Heart right ventricle (tissue), 16 donors: ENCODE data around the gene IQUB. TPM values are rescaled to one million over a fixed set of nuclear protein-coding genes. Genes with fewer than 3 reads are reported as not detected.

Experiments
- ATAC-seq, 8 donors: fragments of 200-7000 bp; cut with Tn5 transposase; one replicate each; pipeline ENCODE4 v1.9.1; 2020; ENCODE audit warnings: mild to moderate bottlenecking in 8 of 8, moderate library complexity in 8 of 8, moderate number of reproducible peaks in 1 of 8
- DNase-seq, 2 donors: peaks; one replicate each; pipeline ENCODE4 v3.0.0-alpha.2; 2020
- H3K27ac ChIP-seq, 10 donors: fragments of 200-600 bp; sonication (generic) in 2 of 10; one replicate each; pipeline versions ENCODE4 v1.5.0 to v1.8.0; 2020 to 2022; ENCODE audit warnings: mild to moderate bottlenecking in 3 of 10
- H3K27me3 ChIP-seq, 7 donors: fragments of 200-600 bp; one replicate each; pipeline ENCODE4 v1.8.0; 2021 to 2022; ENCODE audit warnings: mild to moderate bottlenecking in 2 of 7
- H3K36me3 ChIP-seq, 9 donors: fragments of 200-600 bp; sonication (generic) in 1 of 9; one replicate each; pipeline versions ENCODE4 v1.5.0 to v1.8.0; 2020 to 2022; ENCODE audit warnings: mild to moderate bottlenecking in 2 of 9
- H3K4me1 ChIP-seq, 9 donors: fragments of 200-600 bp; sonication (generic) in 1 of 9; one replicate each; pipeline versions ENCODE4 v1.5.0 to v1.8.0; 2020 to 2022; ENCODE audit warnings: mild to moderate bottlenecking in 4 of 9
- H3K4me3 ChIP-seq, 10 donors: fragments of 200-600 bp; sonication (generic) in 2 of 10; one replicate each; pipeline versions ENCODE4 v1.5.0 to v1.8.0; 2020 to 2022; ENCODE audit warnings: mild to moderate bottlenecking in 7 of 10, moderate library complexity in 2 of 10
- H3K9me3 ChIP-seq, 11 donors: fragments of 200-600 bp in 10 of 11; sonication (generic) in 2 of 11; one replicate each; pipeline versions ENCODE4 v1.5.0 to v1.8.0; 2013 to 2022; ENCODE audit warnings: mild to moderate bottlenecking in 2 of 11, control low read depth in 1 of 11, moderate library complexity in 1 of 11
- CTCF ChIP-seq, 9 donors: fragments of 200-600 bp; sonication (generic) in 2 of 9; IDR thresholded peaks; one replicate each; pipeline versions ENCODE4 v1.5.0 to v1.8.0; 2021 to 2022; ENCODE audit warnings: antibody characterized with exemption in 9 of 9, mild to moderate bottlenecking in 5 of 9, moderate library complexity in 1 of 9
- WGBS, 2 donors: extraction: QIAGEN DNeasy Blood & Tissue Kit; methylation state at CpG; one replicate each; pipeline ENCODE4 v1.1.7; 2013; ENCODE audit warnings: inconsistent platforms in 1 of 2; 5-methylcytosine and 5-hydroxymethylcytosine counted together
- intact Hi-C, 10 donors: fragments of 100-400 bp; cut with DNase I; formaldehyde crosslinking; loops; one replicate each; pipeline versions ENCODE4 v1.11.1 to v1.14.2; 2022
- polyA plus RNA-seq, 2 donors: library from polyadenylated mRNA; stranded (reverse); fragments of 200-250 nt; gene quantifications; one replicate each; pipeline ENCODE4 v1.2.3, GENCODE V29; 2013
- total RNA-seq, 10 donors: library from RNA; stranded (reverse); fragmentation: NEBNext Ultra II Directional in 3 of 10; extraction: Animal tissue kit (Norgen Biotek cat#: 25700) in 3 of 10; gene quantifications; one replicate each; pipeline versions ENCODE4 v1.2.1 to v1.2.4, GENCODE V29; 2021 to 2023
- donor health status: Arrhythmogenic right ventricular cardiomyopathy.
- donor health status: ischemic (EF 13 %, LVEDD 7.1; RV severe dilation, severe dysfunction).
- donor health status: healthy with polysubstance abuse.
- donor health status: DM: no; HTN: yes; CAD: no.
- donor health status: DM: no; HTN: no; CAD: no.
- donor health status: ischemic (EF 25% LVEDD 6.9; RV normal size, moderate dysfunction).
- donor health status: ischemic (EF 25% LVEDD 5.7; RV mildly dilated, moderate dysfunction).
- donor health status: healthy.
- donor health status: DM: yes; HTN: yes; CAD: no.
- donor health status: Ischemic cardiomyopathy.
- donor health status: ischemic (EF 35%, LVEDD 5.7; RV mildly dilated, moderate dysfunction).
- donor health status: nonischemic (EF 11% LVEDD 7.7; RV severe dilation, severe dysfunction).
- donor health status: DM: yes; HTN: yes; CAD: no.
- donor health status: PGD.
- donor health status: ischemic (EF 29% LVEDD 5.4; RV normal size, mild dysfunction).
- donor health status: nonischemic (EF 23%, LVEDD 6.1; RV moderate dilation, normal function).

Gene IQUB
- total and polyA plus RNA-seq, 12 donors: 0.13 to 0.83 (median 0.51) TPM

- DNase-seq (no peak), ATAC-seq (no peak)
- intact Hi-C loops: no loop called here
- H3K9me3 ChIP-seq: peaks cover 0 to 25% (median 10%) of the 10 kb centered on the region in 11 donors
- H3K4me1 ChIP-seq: no peaks in the 10 kb centered on the region
- H3K27ac ChIP-seq: no peak overlapping the region
- no peak for TF ChIP-seq CTCF (IDR thresholded peaks at IDR 0.05)
- H3K27me3 ChIP-seq: no peaks in the 10 kb centered on the region
- H3K4me3 ChIP-seq: no peak overlapping the region
- H3K36me3 ChIP-seq: no peaks in the 10 kb centered on the region
Observed at GRCh38 chr7:123425246-123425645, 109.1 kb downstream of the IQUB start.

- H3K36me3 ChIP-seq: no peaks in the 10 kb centered on the region
- intact Hi-C loops: no loop called here
- DNase-seq (no peak), ATAC-seq (no peak)
- H3K27ac ChIP-seq: no peak overlapping the region
- no peak for TF ChIP-seq CTCF (IDR thresholded peaks at IDR 0.05)
- H3K27me3 ChIP-seq: no peaks in the 10 kb centered on the region
- H3K4me3 ChIP-seq: no peak overlapping the region
- H3K9me3 ChIP-seq: peaks cover 0 to 20% (median 10%) of the 10 kb centered on the region in 11 donors
- no peaks in the 10 kb centered on the region for H3K4me1 ChIP-seq
Observed at GRCh38 chr7:123424463-123424862, 109.9 kb downstream of the IQUB start.

GRCh38 chr7:123423622-123424021, 110.8 kb downstream of the IQUB start:
- Histone ChIP-seq H3K36me3 (no peaks in the 10 kb centered on the region), H3K27ac (no peak overlapping the region), H3K27me3 (no peaks in the 10 kb centered on the region), H3K4me1 (no peaks in the 10 kb centered on the region), H3K9me3 (peaks cover 0 to 20% (median 10%) of the 10 kb centered on the region in 11 donors), H3K4me3 (no peak overlapping the region)
- WGBS, 2 donors: 86 to 95% methylated on average over 2 of the region's 2 CpGs
- intact Hi-C loops: no loop called here
- no peak for ATAC-seq
- TF ChIP-seq CTCF (IDR thresholded peaks at IDR 0.05): no peak
- DNase-seq: no peak

- intact Hi-C loops: no loop called here
- DNase-seq: no peak
Observed at GRCh38 chr7:123417580-123417979, 116.8 kb downstream of the IQUB start.

More at GRCh38 chr7:123417580-123417979, 116.8 kb downstream of the IQUB start:
- peaks cover 0 to 23% (median 6%) of the 10 kb centered on the region in 11 donors for H3K9me3 ChIP-seq
- no peaks in the 10 kb centered on the region for H3K27me3 ChIP-seq
- no peak overlapping the region for H3K4me3 ChIP-seq
- 90 to 93% methylated on average over 2 of the region's 2 CpGs for WGBS, 2 donors
- no peaks in the 10 kb centered on the region for H3K36me3 ChIP-seq
- no peak overlapping the region for H3K27ac ChIP-seq
- no peaks in the 10 kb centered on the region for H3K4me1 ChIP-seq
- no peak for ATAC-seq
- TF ChIP-seq CTCF (IDR thresholded peaks at IDR 0.05): no peak
